Activated CD4-positive, alpha-beta T cell treated with anti-CD3 and anti-CD28 coated beads, Interleukin-2, amount 50 U/mL, for 24 hours (primary cell): ENCODE data around the gene PCDH1.

Source experiments
- DNase-seq, 2 donors: peaks; one replicate each; pipeline ENCODE4 v3.0.0-alpha.2; 2020; ENCODE audit warnings: low read depth in 1 of 2, low spot score in 1 of 2

PCDH1 gene

DNA sequence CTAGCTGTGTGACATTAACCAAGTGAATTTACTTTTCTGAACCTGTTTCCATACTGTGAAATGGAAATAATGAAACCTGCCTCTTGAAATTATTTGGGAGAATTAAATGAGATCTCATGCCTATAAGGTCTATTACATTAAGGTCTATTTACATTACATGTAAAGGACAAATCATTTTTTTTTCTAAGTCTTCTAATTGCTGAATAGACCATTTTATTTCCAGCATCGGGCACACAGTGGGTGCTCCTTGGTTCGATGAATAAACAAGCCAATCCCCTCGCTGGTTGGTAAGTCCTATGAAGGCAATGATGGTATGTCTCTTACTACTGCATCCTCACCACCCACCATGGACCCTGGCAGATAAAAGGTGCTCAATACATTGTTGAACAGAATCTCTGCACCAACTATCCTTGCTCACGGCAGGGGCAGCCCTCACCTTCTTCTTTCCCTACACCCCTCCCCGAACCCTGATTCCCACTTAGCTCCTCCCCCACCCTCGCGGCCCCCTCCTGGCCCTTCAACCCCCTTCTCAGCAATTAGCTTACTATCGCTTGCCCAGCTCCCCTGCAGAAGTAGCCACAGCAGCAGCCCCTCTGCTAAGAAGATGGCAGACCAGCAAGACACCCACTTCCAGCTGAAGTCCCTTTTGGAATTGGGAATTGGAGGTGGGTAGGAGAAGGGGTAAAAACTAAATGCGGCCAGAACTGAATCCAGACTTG is 3.0 kb downstream of the PCDH1 start:
- DNase-seq, result no peak

DNA sequence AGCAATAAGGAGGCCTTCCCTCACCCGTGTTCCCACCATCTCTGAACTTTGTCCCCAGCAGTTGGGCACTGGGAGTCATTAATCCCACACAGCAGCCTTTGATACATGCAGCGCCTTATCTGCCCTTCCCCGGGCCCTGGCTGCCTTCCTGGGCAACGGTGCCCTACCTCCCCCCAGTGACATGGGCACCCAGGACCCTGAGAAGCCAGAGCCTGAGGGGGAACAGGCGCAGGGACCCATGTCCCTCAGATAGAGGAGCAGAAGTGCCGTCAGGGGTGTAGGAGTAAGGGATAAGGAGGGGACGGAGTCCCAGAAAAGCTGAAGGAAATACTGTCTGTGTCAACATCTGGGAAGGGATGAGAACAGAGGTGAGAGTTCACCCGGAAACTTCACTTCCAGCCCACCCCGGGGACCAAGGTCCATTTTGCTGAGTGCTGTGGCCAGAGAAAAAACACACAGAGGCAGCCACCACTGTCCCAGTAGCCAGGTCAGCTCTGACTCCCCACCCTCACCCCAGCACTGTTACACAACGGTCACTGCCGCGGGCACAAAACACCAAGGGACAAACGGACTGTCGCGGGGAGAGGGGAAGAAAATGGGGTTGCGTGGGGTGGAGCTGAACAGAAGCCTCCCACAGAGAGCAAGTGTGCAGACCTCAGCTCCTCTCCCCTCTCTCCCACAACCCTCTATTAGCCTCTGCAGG is 3.8 kb downstream of the PCDH1 start:
- no peak for DNase-seq

DNA sequence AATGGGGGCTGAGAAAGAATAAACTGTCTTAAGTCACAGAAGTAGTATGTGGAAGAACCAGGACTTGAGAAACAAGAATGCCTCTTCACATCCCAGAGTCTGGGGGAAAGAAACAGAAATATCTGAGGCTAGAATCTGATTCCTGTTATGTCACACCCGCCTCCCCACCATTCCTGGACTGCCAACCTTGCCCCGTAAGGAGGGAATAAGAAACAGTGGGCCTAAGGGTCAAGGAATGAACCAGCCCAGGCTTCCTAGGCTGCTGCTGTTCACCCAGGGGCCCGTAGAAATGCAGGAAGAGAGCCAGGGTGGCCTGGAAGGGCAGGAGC is 4.3 kb downstream of the PCDH1 start:
- no peak for DNase-seq

DNA sequence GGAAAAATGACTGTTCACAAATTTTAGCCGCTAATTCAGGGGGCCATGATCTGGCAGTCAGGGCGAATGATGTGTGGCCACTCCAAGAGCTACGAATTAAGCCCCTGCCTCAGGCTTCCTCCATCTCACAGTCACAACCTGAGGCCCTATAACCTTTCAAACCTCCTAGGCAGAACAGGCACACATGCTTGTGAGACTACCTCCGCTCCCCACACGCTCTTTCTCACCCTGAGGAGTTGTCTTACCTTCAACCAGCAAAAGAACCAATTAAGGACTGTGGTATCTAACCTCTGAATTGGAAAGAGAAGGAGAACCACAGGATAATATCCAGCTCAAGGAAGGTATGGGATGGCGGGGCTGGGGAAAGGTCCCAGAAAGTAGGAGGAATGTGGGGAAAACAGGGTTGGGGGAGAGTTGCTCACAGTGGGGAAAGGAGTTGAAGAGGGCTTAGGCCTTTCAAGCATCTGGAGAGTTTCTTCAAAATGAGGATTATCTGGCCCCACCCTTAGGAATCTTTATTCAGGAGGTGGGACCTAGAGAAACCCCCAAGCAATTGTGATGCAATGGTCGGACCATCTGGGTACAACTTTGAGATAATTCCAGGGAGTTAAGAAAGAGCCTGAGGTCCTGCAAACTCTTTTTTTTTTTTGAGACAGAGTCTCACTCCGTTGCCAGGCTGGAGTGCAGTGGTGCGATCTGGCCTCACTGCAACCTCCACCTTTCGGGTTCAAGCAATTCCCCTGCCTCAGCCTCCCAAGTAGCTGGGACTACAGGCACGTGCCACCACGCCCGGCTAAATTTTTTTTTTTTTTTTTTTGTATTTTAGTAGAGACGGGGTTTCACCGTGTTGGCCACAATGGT is 5.5 kb downstream of the PCDH1 start:
- no peak for DNase-seq

DNA sequence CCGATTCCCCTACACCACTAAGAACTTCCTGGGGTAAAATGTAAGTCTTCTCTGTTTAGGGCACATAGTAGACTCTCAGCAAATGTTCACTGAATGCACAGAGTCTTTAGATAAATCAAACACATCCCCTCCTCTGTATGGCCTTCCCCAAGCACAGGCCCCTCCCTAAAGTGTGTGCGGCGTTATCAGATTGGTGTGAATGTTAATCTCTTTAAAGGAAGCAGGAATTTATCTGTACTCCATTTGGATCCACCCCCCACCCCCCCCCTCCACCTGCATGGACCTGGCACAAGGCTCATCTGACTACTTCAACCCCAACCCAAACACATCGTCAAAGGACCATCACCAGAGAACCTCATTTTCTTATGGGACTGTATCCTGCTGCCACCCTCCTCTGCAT is 6.3 kb downstream of the PCDH1 start:
- no peak for DNase-seq

DNA sequence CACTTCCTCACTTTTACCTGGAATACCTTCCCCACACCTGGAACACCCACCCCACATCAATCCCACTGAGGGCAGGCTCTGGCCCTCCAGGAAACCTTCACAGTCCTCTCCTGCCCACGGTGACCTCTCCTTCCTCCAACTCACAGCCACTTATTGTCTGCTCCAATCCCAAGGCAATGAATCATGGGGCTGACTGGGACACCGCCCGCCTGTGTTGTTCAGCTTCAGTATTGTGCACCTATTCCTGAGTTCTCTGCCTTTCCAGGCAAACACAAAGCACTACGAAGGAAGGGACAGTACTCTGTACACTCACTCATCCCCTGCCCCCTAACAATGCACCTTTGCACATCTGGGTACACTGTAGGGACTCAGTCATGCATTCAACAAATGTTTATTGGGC is 7.3 kb downstream of the PCDH1 start:
- no peak for DNase-seq

DNA sequence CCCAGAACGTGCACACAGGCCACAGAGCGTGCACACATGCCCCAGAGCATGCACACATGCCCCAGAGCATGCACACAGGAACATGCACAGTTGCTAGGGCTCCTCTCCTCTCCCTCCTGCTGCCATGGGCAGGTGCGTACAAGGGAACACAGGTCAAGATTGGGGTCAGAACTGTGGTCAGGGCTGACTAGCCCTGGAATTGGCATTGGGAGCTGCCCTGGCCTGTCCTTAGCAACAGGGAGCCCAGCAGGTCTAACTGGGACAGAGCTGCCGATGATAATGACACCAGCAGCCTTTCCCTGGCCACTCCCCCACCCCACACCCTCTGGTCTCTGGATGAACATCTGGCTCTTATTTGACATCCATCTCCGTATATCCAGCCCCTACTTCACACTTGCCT is 8.0 kb downstream of the PCDH1 start:
- no peak for DNase-seq

DNA sequence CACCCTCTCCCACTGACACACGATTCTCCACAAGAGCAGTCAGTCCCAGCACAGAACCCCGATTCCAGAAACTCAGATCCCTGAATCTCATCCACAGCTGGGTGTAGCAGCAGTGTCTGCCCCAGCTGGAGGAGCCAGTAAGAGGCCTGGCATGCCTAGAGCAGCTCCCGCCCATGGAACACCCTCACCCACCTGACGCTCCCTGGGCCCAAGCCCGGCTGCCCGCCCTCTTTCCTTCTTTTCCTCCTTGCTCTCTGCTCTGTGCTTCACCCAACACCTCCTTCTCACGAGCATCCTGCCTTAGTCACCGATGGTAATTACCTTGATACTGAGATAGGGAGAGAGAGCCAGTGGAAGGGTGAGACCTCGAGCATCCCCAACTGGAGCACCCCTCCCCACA is 8.7 kb downstream of the PCDH1 start:
- no peak for DNase-seq

DNA sequence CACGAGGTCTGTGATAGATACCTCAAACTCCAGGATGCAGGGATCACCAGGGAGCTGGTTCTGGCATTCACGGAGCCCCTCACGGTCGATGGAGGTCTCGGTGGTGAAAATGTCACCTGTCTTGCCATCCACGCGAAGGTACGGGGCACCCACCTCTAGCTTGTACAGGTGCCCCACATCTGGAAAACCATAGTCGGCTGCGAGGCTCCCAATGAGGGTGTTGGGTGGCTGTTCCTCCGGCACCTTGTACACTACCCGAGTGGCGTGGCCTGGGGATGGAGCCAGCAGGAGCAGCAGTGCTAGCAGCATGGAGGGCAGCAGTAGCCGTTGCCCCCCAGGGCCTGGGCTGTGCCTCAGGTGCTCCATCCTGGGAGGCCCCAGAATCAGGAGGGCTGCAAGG is 9.2 kb downstream of the PCDH1 start:
- DNase-seq, result no peak

DNA sequence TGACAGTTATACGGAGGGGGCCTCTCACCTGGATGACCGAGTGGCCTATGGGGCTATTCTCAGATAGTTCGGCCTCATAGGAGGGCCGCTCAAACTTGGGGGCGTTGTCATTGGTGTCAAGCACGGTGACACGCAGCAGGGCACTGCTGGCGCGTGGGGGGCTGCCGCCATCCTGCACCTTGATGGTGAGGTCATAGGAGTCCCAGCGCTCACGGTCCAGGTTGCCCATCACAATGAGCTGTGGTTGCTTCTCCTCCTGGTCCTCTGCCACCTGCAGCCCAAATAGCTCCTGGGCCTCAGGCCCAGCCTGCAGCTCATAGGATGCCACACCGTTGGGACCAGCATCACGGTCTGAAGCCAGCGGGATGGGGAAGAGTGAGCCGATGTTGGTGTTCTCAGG is 9.7 kb downstream of the PCDH1 start:
- DNase-seq, result no peak

DNA sequence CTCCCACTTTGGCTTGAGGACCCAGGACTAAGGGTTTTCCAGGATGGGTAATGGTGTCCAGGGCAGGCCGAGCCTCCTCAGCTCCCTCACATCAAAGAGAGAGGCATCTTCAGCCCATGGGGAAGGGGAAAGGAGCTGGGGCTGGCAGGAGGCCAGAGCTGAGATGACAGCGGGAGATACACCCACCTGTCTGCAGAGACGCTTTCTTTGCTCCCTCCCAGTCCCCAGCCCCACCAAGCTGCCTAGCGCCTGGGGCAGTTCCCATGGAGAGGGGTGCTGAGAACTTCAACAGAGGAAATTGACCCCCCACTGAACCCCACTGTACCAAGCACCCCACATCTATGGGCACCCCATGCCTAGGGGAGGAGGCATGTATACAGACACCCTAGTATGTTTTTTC is 10.6 kb downstream of the PCDH1 start:
- no peak for DNase-seq

DNA sequence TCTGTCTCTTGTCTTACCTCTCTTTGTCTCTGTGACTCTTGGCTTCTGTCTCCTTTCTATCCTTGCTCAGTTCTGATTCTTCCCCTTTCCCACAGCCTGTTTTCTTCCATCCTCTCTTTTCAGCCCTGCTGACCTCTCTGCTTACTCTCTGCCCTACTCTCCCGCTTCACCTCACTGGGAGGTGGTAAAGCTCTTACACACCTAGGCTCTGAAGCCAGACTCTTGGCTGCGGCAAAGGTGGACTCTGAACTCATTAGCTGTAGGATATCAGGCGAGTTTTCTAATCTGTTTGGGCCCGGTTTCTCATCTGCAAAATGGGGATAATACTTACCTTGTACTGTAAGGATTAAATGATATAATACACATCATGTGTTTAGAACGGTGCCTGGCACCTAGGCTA is 11.1 kb downstream of the PCDH1 start:
- no peak for DNase-seq

DNA sequence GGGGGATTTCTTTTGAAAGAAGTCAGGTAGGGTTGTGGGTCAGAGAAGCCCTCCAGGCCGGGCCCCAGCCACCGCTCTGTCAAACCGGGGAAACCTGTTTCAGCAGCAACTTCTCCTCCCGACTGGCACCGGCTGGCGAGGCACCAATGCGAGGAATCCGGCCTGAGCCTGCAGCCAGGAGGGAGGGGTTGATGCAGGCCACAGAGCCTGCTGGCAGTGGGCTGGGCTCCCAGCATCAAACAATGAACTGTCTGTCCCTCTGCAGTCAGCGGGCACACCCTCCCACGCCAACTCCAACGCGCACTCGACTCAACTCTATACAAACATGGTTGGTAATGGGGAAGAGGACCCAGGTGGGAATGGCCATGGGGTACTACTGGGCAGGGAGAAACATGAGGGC is 12.1 kb downstream of the PCDH1 start:
- no peak for DNase-seq

DNA sequence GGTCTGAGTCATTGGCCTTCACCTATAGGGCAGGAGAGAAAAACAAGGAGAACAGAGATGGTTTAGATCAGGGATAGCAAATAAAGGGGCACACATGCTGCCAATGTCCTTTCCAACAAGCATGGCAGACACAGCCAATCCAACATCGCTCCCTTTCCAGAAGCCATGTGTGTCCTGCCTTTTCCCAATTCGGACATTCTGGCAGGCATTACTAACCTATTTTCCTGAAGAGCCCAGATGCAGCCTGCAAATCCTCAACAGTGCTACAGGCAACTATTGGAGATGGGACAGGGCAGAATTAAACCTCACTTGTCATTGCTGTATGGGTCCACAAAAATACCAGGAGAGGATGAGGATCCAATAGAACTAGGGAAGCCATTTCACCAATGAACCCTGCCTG is 12.8 kb downstream of the PCDH1 start:
- DNase-seq, result no peak

DNA sequence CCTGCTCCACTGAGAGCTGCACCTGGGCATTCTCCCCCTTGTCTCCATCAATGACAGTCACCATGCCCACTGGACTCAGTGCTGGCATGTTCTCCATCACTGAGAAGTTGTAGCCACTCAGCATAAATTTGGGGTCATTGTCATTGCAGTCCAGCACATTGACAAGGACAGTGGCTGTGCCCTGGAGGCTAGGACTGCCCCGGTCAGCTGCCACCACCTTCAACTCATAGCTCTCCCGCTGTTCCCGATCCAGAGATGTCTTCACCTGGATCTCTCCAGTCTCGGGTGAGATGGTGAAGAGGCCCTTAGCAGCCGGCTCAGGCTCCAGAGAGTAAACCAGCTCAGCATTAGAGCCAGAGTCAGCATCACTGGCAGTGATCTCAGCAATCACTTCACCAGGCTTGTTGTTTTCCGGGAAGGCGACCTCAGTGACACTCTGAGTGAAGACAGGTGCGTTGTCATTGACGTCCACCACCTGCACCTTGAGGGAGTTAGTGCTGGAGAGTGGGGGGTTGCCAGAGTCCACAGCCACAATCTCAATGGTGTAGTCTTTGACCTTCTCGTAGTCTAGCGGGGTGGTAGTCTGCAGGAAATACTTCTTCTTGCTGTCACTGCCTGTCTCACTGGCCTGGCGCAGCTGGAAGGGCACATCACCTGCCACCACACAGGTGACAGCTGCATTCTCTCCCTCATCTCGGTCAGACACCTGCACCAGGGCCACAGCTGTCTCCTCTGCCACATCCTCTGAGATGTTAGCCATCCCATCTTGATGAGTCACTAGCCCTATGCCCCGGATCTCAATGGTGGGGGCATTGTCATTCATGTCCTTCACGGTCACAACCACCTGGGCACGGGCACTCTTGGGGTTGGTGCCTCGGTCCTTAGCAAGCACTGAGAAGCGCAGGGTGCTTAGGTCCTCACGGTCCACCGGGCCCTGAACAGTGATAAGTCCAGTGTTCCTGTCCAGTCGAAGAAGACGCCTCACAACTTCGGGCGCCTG is 13.5 kb downstream of the PCDH1 start:
- DNase-seq, result no peak

DNA sequence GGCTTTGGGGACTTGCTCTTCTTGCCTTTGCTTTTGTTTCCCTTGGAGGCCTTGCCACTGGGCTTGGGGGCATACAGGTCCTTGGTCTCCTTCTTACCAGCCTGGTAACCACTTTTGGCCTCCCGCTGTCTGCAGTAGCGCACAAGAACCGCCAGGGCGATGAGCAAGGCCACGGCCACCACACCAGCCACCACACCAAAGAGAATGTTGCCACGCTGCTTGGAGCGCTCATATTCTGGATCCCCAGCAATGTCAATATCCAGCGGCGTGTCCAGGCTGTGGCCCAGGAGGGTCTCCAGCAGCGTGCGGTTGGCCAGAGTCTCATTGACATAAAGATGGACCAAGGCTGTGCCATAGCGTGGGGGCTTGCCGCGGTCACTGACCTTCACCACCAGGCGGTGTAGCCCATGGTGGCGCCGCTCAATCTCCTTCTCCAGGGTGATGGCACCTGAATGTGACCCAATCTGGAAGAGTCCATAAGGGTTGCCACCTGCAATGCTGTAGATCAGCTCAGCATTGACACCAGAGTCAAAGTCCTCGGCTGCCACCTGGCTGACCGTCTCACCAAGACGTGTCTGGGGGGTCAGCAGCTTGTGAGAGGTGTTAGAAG is 14.5 kb downstream of the PCDH1 start:
- no peak for DNase-seq

DNA sequence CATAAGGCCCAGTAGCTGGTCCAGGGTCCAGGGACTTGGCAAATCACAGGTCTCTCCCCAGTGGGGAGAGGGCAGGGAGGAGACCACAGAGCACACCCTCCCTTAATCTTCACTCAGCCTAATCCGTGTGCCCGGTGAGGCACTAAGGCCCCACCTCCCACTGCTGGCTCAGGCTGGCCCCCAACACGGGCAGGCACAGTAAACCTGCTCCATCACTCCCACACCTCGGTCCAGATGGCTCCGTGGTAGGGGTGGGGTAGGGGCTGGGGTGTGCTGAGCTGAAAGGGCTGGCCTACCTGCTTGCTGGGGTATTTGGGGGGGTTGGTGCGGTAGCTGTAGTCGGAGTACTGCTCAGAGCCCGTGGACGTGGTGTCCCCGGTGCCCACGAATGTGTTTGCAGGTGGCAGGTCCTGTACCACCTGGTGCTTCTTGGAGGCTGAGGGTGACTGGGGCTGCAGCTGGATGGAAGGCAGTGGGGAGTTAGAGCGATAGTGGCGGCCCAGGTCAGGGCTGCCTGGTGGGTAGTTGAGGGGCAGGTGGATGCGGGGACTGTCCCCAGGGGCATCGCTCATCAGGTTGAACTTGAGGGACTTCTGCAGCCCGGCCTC is 15.2 kb downstream of the PCDH1 start:
- no peak for DNase-seq

DNA sequence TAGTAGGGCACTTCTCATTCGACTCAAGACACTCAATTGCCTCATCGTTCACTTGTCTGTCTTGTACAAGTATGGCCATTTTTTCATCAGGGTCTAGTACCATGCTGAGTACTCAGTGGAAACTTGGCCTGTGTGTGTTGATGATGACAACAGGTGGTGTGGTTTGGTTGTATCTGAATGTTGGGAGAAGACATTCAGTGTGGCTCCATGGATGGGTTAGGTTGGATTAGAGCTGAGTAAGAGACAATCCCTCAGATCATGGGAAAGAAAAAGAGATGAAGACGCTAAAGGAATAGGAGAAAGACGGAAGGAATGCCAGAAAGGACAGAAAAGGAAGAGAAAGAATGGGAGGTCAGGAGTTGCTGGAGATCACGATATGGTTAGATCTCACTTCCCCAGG is 17.0 kb downstream of the PCDH1 start:
- DNase-seq, result no peak

DNA sequence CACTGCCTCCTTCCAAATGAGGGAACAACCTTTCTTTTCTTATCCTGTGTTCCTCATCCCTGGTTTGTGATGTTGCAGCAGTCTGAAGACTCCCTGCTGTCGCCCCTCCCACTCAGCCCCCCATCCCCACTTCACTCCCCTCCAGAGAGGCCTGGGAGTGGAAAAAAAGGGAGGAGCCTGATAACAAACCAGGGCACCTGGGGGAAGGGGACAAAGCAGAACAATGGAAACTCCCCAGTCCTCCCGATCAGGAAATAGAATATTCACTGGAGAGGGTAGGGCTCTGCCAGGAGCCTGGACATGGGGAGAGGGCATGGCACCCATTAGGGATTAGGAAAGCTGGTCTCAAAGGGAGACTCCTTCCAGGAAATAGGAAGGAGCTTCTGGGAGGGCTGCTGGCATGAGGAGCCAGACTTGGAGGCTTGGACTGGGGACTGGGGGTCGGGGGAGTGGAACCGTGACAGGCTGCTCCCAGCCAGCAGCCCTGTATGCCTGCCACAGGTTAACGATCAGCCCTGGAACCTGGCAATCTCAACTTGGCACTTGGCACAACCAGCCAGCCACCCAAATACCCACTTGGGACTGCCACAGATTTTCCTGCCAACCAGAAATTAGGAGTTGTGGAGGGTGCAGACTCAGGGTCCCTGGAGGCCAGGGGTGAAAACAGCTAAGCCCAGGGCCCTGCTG is 20.0 kb downstream of the PCDH1 start:
- no peak for DNase-seq

DNA sequence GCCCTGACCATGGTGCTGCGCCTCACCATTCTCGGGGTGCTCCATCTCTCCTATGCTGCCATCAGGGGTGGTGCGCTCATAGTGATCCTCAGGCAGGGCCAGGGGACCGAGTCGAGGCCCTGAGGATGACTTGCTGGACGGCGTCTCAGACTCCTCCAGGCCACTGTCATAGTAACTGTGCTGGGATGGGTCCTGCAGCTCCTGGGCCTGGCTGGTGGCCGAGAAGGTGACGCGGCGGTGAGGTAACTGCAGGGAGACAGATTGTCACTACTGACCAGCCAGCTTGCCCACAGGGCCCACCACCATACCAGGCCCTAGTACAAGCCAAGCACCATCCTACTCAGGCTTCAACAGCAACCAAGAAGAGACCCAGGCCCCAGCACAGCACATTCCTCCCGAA is 21.0 kb downstream of the PCDH1 start:
- no peak for DNase-seq
